GM12878 (cell line): ENCODE results near the gene CAMK2G. TPM values are rescaled to one million over a fixed set of nuclear protein-coding genes. Genes with fewer than 3 reads are reported as not detected.

Source experiments
- CHD2 ChIP-seq: IDR thresholded peaks from 2 replicates; pipeline ENCODE4 v1.6.1; 2011; ENCODE audit warnings: low read depth, low read length, improper control_type of control experiment, borderline replicate concordance
- CHD4 ChIP-seq: fragments of 200-600 bp; sonication (generic); IDR thresholded peaks from 2 replicates; pipeline ENCODE4 v1.6.1; 2016; ENCODE audit warnings: mild to moderate bottlenecking
- CTCF ChIP-seq, 3 experiments: IDR thresholded peaks in 2 of 3; conservative IDR thresholded peaks in 1 of 3; 2 replicates each; pipeline ENCODE4 v1.5.1; 2011; ENCODE audit warnings: low read depth in 3 of 3, low read length in 3 of 3, mild to moderate bottlenecking in 3 of 3, control low read depth in 2 of 3, moderate library complexity in 2 of 3, inconsistent platforms in 1 of 3, mixed read lengths in 1 of 3; ENCODE audit not compliant: control insufficient read depth in 2 of 3, insufficient read depth in 1 of 3; ENCODE audit errors: extremely low read depth in 1 of 3
- E2F8 ChIP-seq: fragments of 450-650 bp; IDR thresholded peaks from 2 replicates; pipeline ENCODE4 v1.6.1; 2018; ENCODE audit warnings: mild to moderate bottlenecking, low read depth, moderate library complexity; ENCODE audit not compliant: partially characterized antibody
- HDAC6 ChIP-seq: fragments of 200-600 bp; sonication (generic); IDR thresholded peaks from one replicate; pipeline ENCODE4 v1.8.0; 2017; ENCODE audit warnings: antibody characterized with exemption; ENCODE audit not compliant: unreplicated experiment
- IRF3 ChIP-seq: fragments of 450-650 bp; IDR thresholded peaks from 2 replicates; pipeline ENCODE4 v1.6.1; 2014; ENCODE audit warnings: mild to moderate bottlenecking
- NFXL1 ChIP-seq: fragments of 450-650 bp; IDR thresholded peaks from 2 replicates; pipeline ENCODE4 v1.6.1; 2017; ENCODE audit warnings: antibody characterized with exemption, mild to moderate bottlenecking, borderline replicate concordance
- NR2F1 ChIP-seq: fragments of 450-650 bp; conservative IDR thresholded peaks from 2 replicates; pipeline ENCODE4 v1.6.1; 2017; ENCODE audit warnings: mild to moderate bottlenecking
- POLR2AphosphoS2 ChIP-seq: IDR thresholded peaks from 2 replicates; pipeline ENCODE4 v1.6.1; 2011; ENCODE audit warnings: low read depth, mild to moderate bottlenecking, low read length, improper control_type of control experiment, moderate library complexity
- POU2F2 ChIP-seq: IDR thresholded peaks from 3 replicates; pipeline ENCODE4 v1.6.1; 2011; ENCODE audit warnings: low read depth, mild to moderate bottlenecking, low read length, borderline replicate concordance
- PRDM15 ChIP-seq: fragments of 450-650 bp; formaldehyde crosslinking; IDR thresholded peaks from 2 replicates; pipeline ENCODE4 v1.4.0; 2020; ENCODE audit warnings: mild to moderate bottlenecking, moderate library complexity
- SKIL ChIP-seq: fragments of 450-650 bp; IDR thresholded peaks from 2 replicates; pipeline ENCODE4 v1.6.1; 2017; ENCODE audit warnings: mild to moderate bottlenecking, low read depth, inconsistent platforms; ENCODE audit not compliant: poor library complexity, severe bottlenecking
- SPI1 ChIP-seq: IDR thresholded peaks from 2 replicates; pipeline ENCODE4 v1.6.1; 2011; ENCODE audit warnings: low read depth, mild to moderate bottlenecking, low read length, moderate library complexity, borderline replicate concordance; ENCODE audit not compliant: insufficient read depth
- STAT3 ChIP-seq: IDR thresholded peaks from 2 replicates; pipeline ENCODE4 v1.6.1; 2011; ENCODE audit warnings: low read depth, low read length, improper control_type of control experiment
- TAF1 ChIP-seq: IDR thresholded peaks from 2 replicates; pipeline ENCODE4 v1.6.1; 2011; ENCODE audit warnings: mild to moderate bottlenecking, low read depth, low read length, borderline replicate concordance
- TCF7 ChIP-seq: IDR thresholded peaks from 2 replicates; pipeline ENCODE4 v1.6.1; 2014; ENCODE audit warnings: antibody characterized with exemption, borderline replicate concordance
- ZSCAN29 ChIP-seq: fragments of 450-650 bp; IDR thresholded peaks from 2 replicates; pipeline ENCODE4 v1.6.1; 2017; ENCODE audit warnings: mild to moderate bottlenecking, moderate library complexity
- polyA plus RNA-seq, 11 experiments: library from polyadenylated mRNA; depleted of rRNA in 4 of 11; unstranded in 6 of 11; stranded (reverse) in 5 of 11; fragments of >200 nt; fragmentation: Nextera tagmentation in 4 of 11; fragmentation: Illumina TruSeq in 1 of 11; extraction: Ambion mirVana in 4 of 11; extraction: Trizol in 1 of 11; gene quantifications; 1 replicate in 1 of 11; 2 replicates in 10 of 11; pipeline versions ENCODE4 v1.2.1 to v1.2.3, GENCODE V29; 2011 to 2016; ENCODE audit warnings: inconsistent platforms in 2 of 11, missing spikeins in 2 of 11, low read depth in 1 of 11
- total RNA-seq, 4 experiments: library from RNA; depleted of rRNA in 3 of 4; stranded (reverse); fragments of >200 nt in 3 of 4; fragmentation: Illumina TruSeq in 1 of 4; extraction: Trizol in 1 of 4; gene quantifications; 2 replicates each; pipeline versions ENCODE4 v1.2.1 to v1.2.3, GENCODE V29; 2013 to 2021

CAMK2G gene
- total and polyA plus RNA-seq, 10 of the 15 experiments (the other 5 are each of a cell fraction or from before 2014, with no cell fraction given) = 5.5 to 24.3 (median 16.9) TPM

GRCh38 chr10:73785211-73785720, 89.1 kb downstream of the CAMK2G start, which contains the start of gene ZSWIM8 (continued):
- TF ChIP-seq CTCF (IDR thresholded peaks at IDR 0.05 in 2 of 3, conservative IDR thresholded peaks at IDR 0.05 in 1 of 3; ENCODE audit: control insufficient read depth in 2 of 3, extremely low read depth in 1 of 3, insufficient read depth in 1 of 3, low read depth in 3 of 3, low read length in 3 of 3) (no peak), E2F8 (peak; percentile 85), CHD2 (peak; percentile 64; the same call in 1 of the 2 replicates), TCF7 (no peak), IRF3 (no peak), SPI1 (peak; percentile 57), HDAC6 (no peak), SKIL (peak; percentile 38), ZSCAN29 (no peak), PRDM15 (CRISPR knock-in tag) (no peak), POU2F2 (peak; percentile 86; the same call in 1 of the 3 replicates), TAF1 (peak; percentile 60; the same call in 1 of the 2 replicates), CHD4 (no peak), NR2F1 (0 out of 2 replicates have a peak, but pooled peaks have one; percentile 30), POLR2AphosphoS2 (no peak), STAT3 (no peak), NFXL1 (no peak)
